Measurements from ENCODE around the gene GPANK1. TPM values are rescaled to one million over a fixed set of nuclear protein-coding genes. Genes with fewer than 3 reads are reported as not detected.

The GPANK1 gene
- total RNA-seq, 1 experiment from 2014 or later, result 18.3 TPM

GRCh38 chr6:31621991-31622390 lies 42.8 kb downstream of the GPANK1 start:
- no TSS peak for BruUV-seq (replicated peaks)

GRCh38 chr6:31621320-31621939 lies 43.4 kb downstream of the GPANK1 start:
- BruUV-seq (replicated peaks), result TSS peak; percentile 84
- ChIA-PET POLR2A (no interaction called here), CTCF (interaction anchor here (0.6 kb wide), 1 partner anchor 86 kb away, joined by 3 read pairs; no protein-coding TSS in a partner anchor)
- Histone ChIP-seq H3K27me3 (ENCODE audit: control insufficient read depth, insufficient read depth, low read length) (no peaks in the 10 kb centered on the region), H3K4me1 (ENCODE audit: control insufficient read depth, insufficient read depth, low read length) (peaks cover 12% of the 10 kb centered on the region), H3K4me3 (ENCODE audit: low read depth in 2 of 2, low read length in 2 of 2) (peak overlapping the region; percentile 83 to 84), H3K36me3 (ENCODE audit: control insufficient read depth, insufficient read depth, low read length) (peaks cover 27% of the 10 kb centered on the region), H3K9me3 (ENCODE audit: control insufficient read depth, insufficient read depth, low read depth, low read length) (no peaks in the 10 kb centered on the region), H3K27ac (ENCODE audit: low read length) (peak overlapping the region; percentile 100)
- ATAC-seq (no peak), DNase-seq (ENCODE audit: low read depth, low spot score) (no peak)
- intact Hi-C loops (cut with micrococcal nuclease; ENCODE audit: unreplicated experiment), result loop anchor here (1.0 kb wide), 1 partner anchor 9 kb away; no protein-coding TSS in a partner anchor
- in situ Hi-C loops (cut with HindIII; ENCODE audit: low pct_unique_long_range_greater_than_20kb, low sequenced_read_pairs), result no loop called here
- TF ChIP-seq SIN3A (IDR thresholded peaks at IDR 0.05; ENCODE audit: borderline replicate concordance, insufficient read depth, low read depth, low read length), result no peak
- TF ChIP-seq TCF7L2 (IDR thresholded peaks at IDR 0.05; ENCODE audit: low read depth, low read length), result no peak; the same call in 1 of the 2 replicates
- no peak for TF ChIP-seq CTCF (IDR thresholded peaks at IDR 0.05)
- no peak for TF ChIP-seq REST (IDR thresholded peaks at IDR 0.05; ENCODE audit: insufficient read depth in 1 of 2, low read depth in 2 of 2, low read length in 1 of 2)

More at GRCh38 chr6:31621991-31622390, 42.8 kb downstream of the GPANK1 start:
- intact Hi-C loops (cut with micrococcal nuclease; ENCODE audit: unreplicated experiment) (loop anchor here (1.0 kb wide), 1 partner anchor 8 kb away; no protein-coding TSS in a partner anchor), in situ Hi-C loops (cut with HindIII; ENCODE audit: low pct_unique_long_range_greater_than_20kb, low sequenced_read_pairs) (no loop called here)
- no peak for DNase-seq (ENCODE audit: low read depth, low spot score)
- CTCF ChIA-PET, result no interaction called here
- TF ChIP-seq CTCF (IDR thresholded peaks at IDR 0.05) (no peak), SIN3A (IDR thresholded peaks at IDR 0.05; ENCODE audit: borderline replicate concordance, insufficient read depth, low read depth, low read length) (no peak), TCF7L2 (IDR thresholded peaks at IDR 0.05; ENCODE audit: low read depth, low read length) (no peak), REST (IDR thresholded peaks at IDR 0.05; ENCODE audit: insufficient read depth in 1 of 2, low read depth in 2 of 2, low read length in 1 of 2) (no peak), POLR2AphosphoS5 (IDR thresholded peaks at IDR 0.05; ENCODE audit: low read depth, low read length) (no peak)
- peak overlapping the region; percentile 83 to 84 for H3K4me3 ChIP-seq (ENCODE audit: low read depth in 2 of 2, low read length in 2 of 2)
- POLR2A ChIA-PET, result no interaction called here
- no peaks in the 10 kb centered on the region for H3K9me3 ChIP-seq (ENCODE audit: control insufficient read depth, insufficient read depth, low read depth, low read length)
- no peaks in the 10 kb centered on the region for H3K27me3 ChIP-seq (ENCODE audit: control insufficient read depth, insufficient read depth, low read length)
- ATAC-seq, result no peak
- peaks cover 12% of the 10 kb centered on the region for H3K4me1 ChIP-seq (ENCODE audit: control insufficient read depth, insufficient read depth, low read length)
- H3K27ac ChIP-seq (ENCODE audit: low read length), result peak overlapping the region; percentile 100
- H3K36me3 ChIP-seq (ENCODE audit: control insufficient read depth, insufficient read depth, low read length), result peaks cover 33% of the 10 kb centered on the region
